ENCODE data around the gene RAPSN. TPM values are rescaled to one million over a fixed set of nuclear protein-coding genes. Genes with fewer than 3 reads are reported as not detected.
A peak's percentile ranks its signal among the peaks of the same experiment; 100 is the strongest.

RAPSN gene
- total RNA-seq, 1 donor from 2014 or later = 2.2 TPM

GRCh38 chr11:47436726-47437125, 12.2 kb downstream of the RAPSN start:
- no peak overlapping the region for H3K4me3 ChIP-seq
- no peaks in the 10 kb centered on the region for H3K27me3 ChIP-seq (ENCODE audit: low read depth)
- H3K27ac ChIP-seq (replicated peaks) = no peak overlapping the region
- no peak for TF ChIP-seq CTCF (IDR thresholded peaks at IDR 0.05; ENCODE audit: borderline replicate concordance)
- intact Hi-C loops (cut with micrococcal nuclease) = no loop called here
- H3K36me3 ChIP-seq = no peaks in the 10 kb centered on the region
- H3K9me3 ChIP-seq (replicated peaks) = no peaks in the 10 kb centered on the region
- peaks cover 17% of the 10 kb centered on the region for H3K4me1 ChIP-seq
- no peak for DNase-seq

- intact Hi-C loops (cut with micrococcal nuclease) = no loop called here
- Histone ChIP-seq H3K4me1 (peaks cover 17% of the 10 kb centered on the region), H3K27ac (replicated peaks) (no peak overlapping the region), H3K9me3 (replicated peaks) (no peaks in the 10 kb centered on the region), H3K27me3 (ENCODE audit: low read depth) (no peaks in the 10 kb centered on the region), H3K36me3 (no peaks in the 10 kb centered on the region), H3K4me3 (no peak overlapping the region)
- no peak for DNase-seq
- no peak for TF ChIP-seq CTCF (IDR thresholded peaks at IDR 0.05; ENCODE audit: borderline replicate concordance)
Measured at GRCh38 chr11:47435687-47436086, 13.2 kb downstream of the RAPSN start.

GRCh38 chr11:47434011-47434786, 14.7 kb downstream of the RAPSN start:
- Histone ChIP-seq H3K9me3 (replicated peaks) (no peaks in the 10 kb centered on the region), H3K36me3 (no peaks in the 10 kb centered on the region), H3K27ac (replicated peaks) (peak overlapping the region; percentile 65), H3K4me3 (no peak overlapping the region), H3K27me3 (ENCODE audit: low read depth) (no peaks in the 10 kb centered on the region), H3K4me1 (peaks cover 17% of the 10 kb centered on the region)
- DNase-seq = no peak
- intact Hi-C loops (cut with micrococcal nuclease) = no loop called here
- no peak for TF ChIP-seq CTCF (IDR thresholded peaks at IDR 0.05; ENCODE audit: borderline replicate concordance)

- H3K27ac ChIP-seq (replicated peaks) = no peak overlapping the region
Measured at GRCh38 chr11:47433157-47433556, 15.8 kb downstream of the RAPSN start.

GRCh38 chr11:47431356-47432083, 17.4 kb downstream of the RAPSN start:
- Histone ChIP-seq H3K27ac (replicated peaks) (no peak overlapping the region), H3K4me3 (no peak overlapping the region), H3K27me3 (ENCODE audit: low read depth) (no peaks in the 10 kb centered on the region), H3K9me3 (replicated peaks) (no peaks in the 10 kb centered on the region), H3K36me3 (no peaks in the 10 kb centered on the region), H3K4me1 (peaks cover 17% of the 10 kb centered on the region)
- TF ChIP-seq CTCF (IDR thresholded peaks at IDR 0.05; ENCODE audit: borderline replicate concordance) = no peak
- intact Hi-C loops (cut with micrococcal nuclease) = no loop called here
- DNase-seq = no peak

More at GRCh38 chr11:47433157-47433556, 15.8 kb downstream of the RAPSN start:
- Histone ChIP-seq H3K4me1 (peaks cover 17% of the 10 kb centered on the region), H3K9me3 (replicated peaks) (no peaks in the 10 kb centered on the region), H3K27me3 (ENCODE audit: low read depth) (no peaks in the 10 kb centered on the region), H3K36me3 (no peaks in the 10 kb centered on the region), H3K4me3 (no peak overlapping the region)
- no peak for DNase-seq
- intact Hi-C loops (cut with micrococcal nuclease) = no loop called here
- no peak for TF ChIP-seq CTCF (IDR thresholded peaks at IDR 0.05; ENCODE audit: borderline replicate concordance)

Measured in left ventricle myocardium inferior (tissue), 1 donor.